Activated T-helper 2 cell treated with anti-CD3 and anti-CD28 coated beads, Interferon-gamma antibody, Interleukin-2, Interleukin-4, amounts not matched to agents 10 μg/mL and 5 μg/mL and 100 μg/mL, durations not matched to agents 14 hours and 24 hours and 36 hours (primary cell): ENCODE results near the gene CDK11A. TPM values are rescaled to one million over a fixed set of nuclear protein-coding genes. Genes with fewer than 3 reads are reported as not detected.
"Not testable (repeated sequence)": the region's sequence is repeated elsewhere in the genome, so short reads cannot be mapped to it uniquely, and the experiment has no call there.

Source experiments
- DNase-seq: peaks from one replicate; pipeline ENCODE4 v3.0.0; 2021; ENCODE audit warnings: low spot score
- H3K27ac Mint-ChIP-seq: one replicate; pipeline ENCODE4 v1.8.0; 2021; ENCODE audit warnings: mixed read lengths
- H3K27me3 Mint-ChIP-seq: one replicate; pipeline ENCODE4 v1.8.0; 2021; ENCODE audit warnings: low read depth, mixed read lengths
- H3K36me3 Mint-ChIP-seq: one replicate; pipeline ENCODE4 v1.8.0; 2021; ENCODE audit warnings: low read depth, mixed read lengths
- H3K4me1 Mint-ChIP-seq: one replicate; pipeline ENCODE4 v1.8.0; 2021; ENCODE audit warnings: low read depth, mixed read lengths
- H3K4me3 Mint-ChIP-seq: one replicate; pipeline ENCODE4 v1.8.0; 2021; ENCODE audit warnings: low read depth, mild to moderate bottlenecking, moderate library complexity, mixed read lengths
- H3K9me3 Mint-ChIP-seq: one replicate; pipeline ENCODE4 v1.8.0; 2021; ENCODE audit warnings: mixed read lengths
- intact Hi-C: fragments of 100-400 bp; cut with micrococcal nuclease; formaldehyde crosslinking; loops from one replicate; pipeline ENCODE4 v1.15.1; 2023
- total RNA-seq: library from RNA; stranded (reverse); gene quantifications from 2 replicates; pipeline ENCODE4 v1.2.3, GENCODE V29; 2022

The CDK11A gene
- total RNA-seq, 1 donor from 2014 or later, result 63.1 TPM

- H3K9me3 Mint-ChIP-seq, result no peaks in the 10 kb centered on the region
- H3K4me3 Mint-ChIP-seq, result peak overlapping the region; percentile 46
- intact Hi-C loops, result no loop called here
Observed at GRCh38 chr1:1748686-1749321, 24.6 kb upstream of the CDK11A start.

GRCh38 chr1:1746566-1746909 is 22.4 kb upstream of the CDK11A start:
- H3K9me3 Mint-ChIP-seq, intact Hi-C loops, H3K4me1 Mint-ChIP-seq, H3K27me3 Mint-ChIP-seq, DNase-seq, H3K36me3 Mint-ChIP-seq: not testable (repeated sequence)
- H3K27ac Mint-ChIP-seq, result peak overlapping the region; percentile 67
- peak overlapping the region; percentile 61 for H3K4me3 Mint-ChIP-seq

More at GRCh38 chr1:1748686-1749321, 24.6 kb upstream of the CDK11A start:
- no peaks in the 10 kb centered on the region for H3K27me3 Mint-ChIP-seq
- H3K4me1 Mint-ChIP-seq, result peaks cover 3% of the 10 kb centered on the region
- no peaks in the 10 kb centered on the region for H3K36me3 Mint-ChIP-seq
- no peak overlapping the region for H3K27ac Mint-ChIP-seq
- no peak for DNase-seq

GRCh38 chr1:1745651-1746565 is 21.8 kb upstream of the CDK11A start:
- H3K36me3 Mint-ChIP-seq, intact Hi-C loops, H3K27me3 Mint-ChIP-seq, H3K4me1 Mint-ChIP-seq, H3K9me3 Mint-ChIP-seq: not testable (repeated sequence)
- peak; percentile 86 for DNase-seq
- peak overlapping the region; percentile 61 for H3K4me3 Mint-ChIP-seq
- peak overlapping the region; percentile 67 for H3K27ac Mint-ChIP-seq

GRCh38 chr1:1742529-1742928 is 18.4 kb upstream of the CDK11A start:
- DNase-seq, H3K4me1 Mint-ChIP-seq, intact Hi-C loops, H3K9me3 Mint-ChIP-seq, H3K4me3 Mint-ChIP-seq, H3K36me3 Mint-ChIP-seq, H3K27me3 Mint-ChIP-seq, H3K27ac Mint-ChIP-seq: not testable (repeated sequence)

GRCh38 chr1:1741013-1741412 is 16.9 kb upstream of the CDK11A start:
- H3K27ac Mint-ChIP-seq, H3K27me3 Mint-ChIP-seq, H3K9me3 Mint-ChIP-seq, DNase-seq, H3K4me1 Mint-ChIP-seq, H3K36me3 Mint-ChIP-seq, H3K4me3 Mint-ChIP-seq, intact Hi-C loops: not testable (repeated sequence)

GRCh38 chr1:1738799-1739337 is 14.7 kb upstream of the CDK11A start:
- H3K4me3 Mint-ChIP-seq, intact Hi-C loops, DNase-seq, H3K27ac Mint-ChIP-seq, H3K9me3 Mint-ChIP-seq, H3K4me1 Mint-ChIP-seq, H3K27me3 Mint-ChIP-seq: not testable (repeated sequence)
- peaks cover 13% of the 10 kb centered on the region for H3K36me3 Mint-ChIP-seq

- DNase-seq, H3K27me3 Mint-ChIP-seq, H3K4me3 Mint-ChIP-seq, H3K27ac Mint-ChIP-seq, H3K9me3 Mint-ChIP-seq, intact Hi-C loops, H3K4me1 Mint-ChIP-seq: not testable (repeated sequence)
- H3K36me3 Mint-ChIP-seq, result peaks cover 11% of the 10 kb centered on the region
Observed at GRCh38 chr1:1737675-1738590, 13.8 kb upstream of the CDK11A start.

- peaks cover 25% of the 10 kb centered on the region for H3K36me3 Mint-ChIP-seq
- no peaks in the 10 kb centered on the region for H3K27me3 Mint-ChIP-seq
- peaks cover 6% of the 10 kb centered on the region for H3K4me1 Mint-ChIP-seq
- H3K9me3 Mint-ChIP-seq, result no peaks in the 10 kb centered on the region
- no peak overlapping the region for H3K27ac Mint-ChIP-seq
- H3K4me3 Mint-ChIP-seq, result no peak overlapping the region
- intact Hi-C loops, result no loop called here
- no peak for DNase-seq
Observed at GRCh38 chr1:1732381-1732780, 8.2 kb upstream of the CDK11A start.

GRCh38 chr1:1730870-1731269 is 6.7 kb upstream of the CDK11A start:
- no peaks in the 10 kb centered on the region for H3K27me3 Mint-ChIP-seq
- no peak overlapping the region for H3K27ac Mint-ChIP-seq
- intact Hi-C loops, result no loop called here
- peaks cover 32% of the 10 kb centered on the region for H3K36me3 Mint-ChIP-seq
- peaks cover 9% of the 10 kb centered on the region for H3K4me1 Mint-ChIP-seq
- no peaks in the 10 kb centered on the region for H3K9me3 Mint-ChIP-seq
- H3K4me3 Mint-ChIP-seq, result no peak overlapping the region
- no peak for DNase-seq

- DNase-seq, H3K27ac Mint-ChIP-seq, H3K9me3 Mint-ChIP-seq, H3K27me3 Mint-ChIP-seq, H3K4me3 Mint-ChIP-seq, intact Hi-C loops, H3K4me1 Mint-ChIP-seq: not testable (repeated sequence)
- peaks cover 32% of the 10 kb centered on the region for H3K36me3 Mint-ChIP-seq
Observed at GRCh38 chr1:1730230-1730629, 6.1 kb upstream of the CDK11A start.

GRCh38 chr1:1729116-1729816 is 5.1 kb upstream of the CDK11A start:
- DNase-seq, H3K4me3 Mint-ChIP-seq, H3K9me3 Mint-ChIP-seq, intact Hi-C loops, H3K27me3 Mint-ChIP-seq: not testable (repeated sequence)
- H3K4me1 Mint-ChIP-seq, result peaks cover 10% of the 10 kb centered on the region
- H3K27ac Mint-ChIP-seq, result peak overlapping the region; percentile 68
- H3K36me3 Mint-ChIP-seq, result peaks cover 31% of the 10 kb centered on the region
